GM08714 (cell line): ENCODE measurements around the gene KPNA6.
"Not testable (repeated sequence)": the region's sequence is repeated elsewhere in the genome, so short reads cannot be mapped to it uniquely, and the experiment has no call there.

Source experiments
- H3K4me3 ChIP-seq: fragments of 200-500 bp; sonication (Bioruptor generic); 2 replicates; pipeline ENCODE4 v1.5.1; 2014; ENCODE audit warnings: mild to moderate bottlenecking, low read length, inconsistent platforms
- ZNF274 ChIP-seq: IDR thresholded peaks from 2 replicates; pipeline ENCODE4 v1.6.1; 2012; ENCODE audit warnings: mild to moderate bottlenecking, low read depth, low read length

The KPNA6 gene

GRCh38 chr1:32107742-32108661 lies at the start of gene KPNA6:
Gene KPNA6 (plus strand): TSS chr1:32108056. CDS start chr1:32108131, 75 bp downstream.
- TF ChIP-seq ZNF274, result no peak

GRCh38 chr1:32060914-32061313 lies 46.9 kb upstream of the KPNA6 start:
- no peak for TF ChIP-seq ZNF274
- no peak overlapping the region for H3K4me3 ChIP-seq

More at GRCh38 chr1:32107742-32108661, at the start of gene KPNA6:
- peak within 1 kb of the TSS; percentile 81 for H3K4me3 ChIP-seq

- no peak for TF ChIP-seq ZNF274
- H3K4me3 ChIP-seq, result no peak overlapping the region
Measured at GRCh38 chr1:32062867-32063230, 45.0 kb upstream of the KPNA6 start.

- H3K4me3 ChIP-seq, result no peak overlapping the region
- TF ChIP-seq ZNF274, result no peak
Measured at GRCh38 chr1:32063261-32063681, 44.6 kb upstream of the KPNA6 start.

GRCh38 chr1:32065613-32066488 lies 42.0 kb upstream of the KPNA6 start:
- not testable (repeated sequence) for H3K4me3 ChIP-seq

GRCh38 chr1:32066489-32066873 lies 41.4 kb upstream of the KPNA6 start:
- H3K4me3 ChIP-seq, result no peak overlapping the region
- no peak for TF ChIP-seq ZNF274

- no peak for TF ChIP-seq ZNF274
- no peak overlapping the region for H3K4me3 ChIP-seq
Measured at GRCh38 chr1:32068957-32069588, 38.8 kb upstream of the KPNA6 start.

GRCh38 chr1:32071758-32072621 lies 35.9 kb upstream of the KPNA6 start:
- peak overlapping the region; percentile 68; the same call in 1 of the 2 replicates for H3K4me3 ChIP-seq
- TF ChIP-seq ZNF274, result no peak

GRCh38 chr1:32072622-32073298 lies 35.1 kb upstream of the KPNA6 start, which contains the start of gene TMEM39B:
Gene TMEM39B (plus strand): TSS chr1:32072939. CDS start chr1:32073048, 109 bp downstream.
- no peak for TF ChIP-seq ZNF274
- H3K4me3 ChIP-seq, result peak within 1 kb of the TSS; percentile 68

- peak overlapping the region; percentile 68 for H3K4me3 ChIP-seq
- TF ChIP-seq ZNF274, result no peak
Measured at GRCh38 chr1:32073299-32074229, 34.3 kb upstream of the KPNA6 start.

- H3K4me3 ChIP-seq, result no peak overlapping the region
- TF ChIP-seq ZNF274, result no peak
Measured at GRCh38 chr1:32074841-32075240, 33.0 kb upstream of the KPNA6 start.

- TF ChIP-seq ZNF274, result no peak
- no peak overlapping the region for H3K4me3 ChIP-seq
Measured at GRCh38 chr1:32077451-32077850, 30.4 kb upstream of the KPNA6 start.
